ENCODE measurements around the gene RETREG1. TPM values are rescaled to one million over a fixed set of nuclear protein-coding genes. Genes with fewer than 3 reads are reported as not detected.

RETREG1 gene
- total RNA-seq, 1 donor from 2014 or later, result 3.0 TPM

DNA sequence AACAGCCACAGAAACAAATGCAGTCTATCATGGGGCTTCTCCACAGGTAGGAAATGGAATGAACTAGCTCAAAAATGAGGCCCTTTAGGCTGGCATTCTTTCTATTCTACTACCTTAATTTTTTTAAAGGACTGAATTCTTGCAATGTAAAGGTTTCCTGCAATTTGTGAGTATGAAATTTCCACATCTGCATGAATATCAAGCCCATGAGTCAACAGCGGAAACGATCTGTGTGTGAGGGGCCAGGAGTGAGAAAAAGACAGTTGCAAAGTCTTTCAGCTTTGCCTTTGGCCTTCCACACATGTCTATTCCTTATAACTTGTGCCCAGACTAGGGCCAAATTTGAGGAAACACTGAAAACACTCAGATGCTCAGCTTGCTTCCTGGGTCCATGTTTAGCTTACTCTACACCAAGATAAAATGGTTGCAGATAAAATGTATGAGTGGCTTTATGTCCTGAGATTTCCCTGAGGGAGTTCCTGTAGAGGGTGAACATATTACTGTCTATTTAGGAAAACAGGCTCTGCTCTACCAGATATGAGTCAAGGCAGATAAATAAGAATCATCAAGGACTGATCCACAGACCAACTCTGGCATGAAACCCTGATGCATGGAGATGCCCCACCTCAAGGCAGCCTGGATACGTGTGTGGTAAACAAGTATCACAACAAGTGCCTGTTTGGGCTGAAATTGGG, 46.5 kb downstream of the RETREG1 start:
- H3K79me2 ChIP-seq (ENCODE audit: low read depth), result no peaks in the 10 kb centered on the region
- H3K27ac ChIP-seq, result no peak overlapping the region
- H4K20me1 ChIP-seq (ENCODE audit: low read depth), result no peaks in the 10 kb centered on the region
- no peak overlapping the region for H3K4me2 ChIP-seq
- peaks cover 10% of the 10 kb centered on the region for H3K4me1 Mint-ChIP-seq
- peaks cover 6% of the 10 kb centered on the region for H3F3A ChIP-seq (ENCODE audit: low read depth)
- H3K9me3 Mint-ChIP-seq, result no peaks in the 10 kb centered on the region
- no peak overlapping the region for H3K4me3 Mint-ChIP-seq
- TF ChIP-seq CTCF (IDR thresholded peaks at IDR 0.05) (no peak), EZH2phosphoT487 (IDR thresholded peaks at IDR 0.05) (no peak), EZH2 (IDR thresholded peaks at IDR 0.05) (no peak)
- H3K36me3 ChIP-seq, result no peaks in the 10 kb centered on the region
- H3K9me3 ChIP-seq (ENCODE audit: low read depth), result no peaks in the 10 kb centered on the region
- H3K4me3 ChIP-seq, result no peak overlapping the region
- peaks cover 7% of the 10 kb centered on the region for H3K27me3 Mint-ChIP-seq (ENCODE audit: insufficient read depth, low read depth)
- H2AFZ ChIP-seq (replicated peaks), result no peak overlapping the region
- peaks cover 5% of the 10 kb centered on the region for H3K4me1 ChIP-seq
- H3K9ac ChIP-seq, result no peak overlapping the region
- no peak overlapping the region for H3K27ac Mint-ChIP-seq
- no peaks in the 10 kb centered on the region for H3K27me3 ChIP-seq
- DNase-seq (ENCODE audit: low spot score), result no peak
- H3K36me3 Mint-ChIP-seq, result peaks cover 3% of the 10 kb centered on the region

GRCh38 chr5:16568875-16569580, 47.8 kb downstream of the RETREG1 start:
- no peak overlapping the region for H3K4me3 ChIP-seq
- Mint-ChIP-seq H3K27ac (no peak overlapping the region), H3K4me1 (peaks cover 1% of the 10 kb centered on the region), H3K36me3 (peaks cover 3% of the 10 kb centered on the region), H3K9me3 (no peaks in the 10 kb centered on the region), H3K27me3 (ENCODE audit: insufficient read depth, low read depth) (peaks cover 7% of the 10 kb centered on the region), H3K4me3 (no peak overlapping the region)
- H3K27me3 ChIP-seq, result no peaks in the 10 kb centered on the region
- H3K4me2 ChIP-seq, result no peak overlapping the region
- H3F3A ChIP-seq (ENCODE audit: low read depth), result no peaks in the 10 kb centered on the region
- no peaks in the 10 kb centered on the region for H3K4me1 ChIP-seq
- no peaks in the 10 kb centered on the region for H3K36me3 ChIP-seq
- TF ChIP-seq EZH2phosphoT487 (IDR thresholded peaks at IDR 0.05) (no peak), CTCF (IDR thresholded peaks at IDR 0.05) (no peak), EZH2 (IDR thresholded peaks at IDR 0.05) (no peak)
- no peaks in the 10 kb centered on the region for H3K9me3 ChIP-seq (ENCODE audit: low read depth)
- H3K79me2 ChIP-seq (ENCODE audit: low read depth), result no peaks in the 10 kb centered on the region
- no peak overlapping the region for H3K27ac ChIP-seq
- H2AFZ ChIP-seq (replicated peaks), result no peak overlapping the region
- H4K20me1 ChIP-seq (ENCODE audit: low read depth), result no peaks in the 10 kb centered on the region
- H3K9ac ChIP-seq, result no peak overlapping the region
- DNase-seq (ENCODE audit: low spot score), result no peak

DNA sequence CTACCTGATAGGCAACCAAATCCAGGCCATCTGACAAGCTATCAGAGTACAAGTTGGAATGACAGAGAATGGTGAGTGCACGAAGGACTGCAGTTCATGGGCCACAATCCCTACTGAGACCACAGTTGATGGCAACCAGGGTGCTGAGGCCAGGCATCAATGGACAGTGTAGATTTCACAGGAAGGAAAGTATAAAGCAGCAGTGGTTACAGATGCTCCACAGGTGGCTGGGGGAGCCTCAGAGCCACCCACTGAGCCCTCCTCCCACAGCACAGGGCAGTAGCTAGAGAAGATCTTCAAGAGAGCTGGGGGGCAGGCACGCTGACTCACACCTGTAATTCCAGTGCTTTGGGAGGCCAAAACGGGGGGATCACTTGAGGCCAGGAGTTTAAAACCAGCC, 49.4 kb downstream of the RETREG1 start:
- Histone ChIP-seq H3K4me2 (no peak overlapping the region), H3K27me3 (no peaks in the 10 kb centered on the region), H3K9ac (no peak overlapping the region), H2AFZ (replicated peaks) (no peak overlapping the region), H4K20me1 (ENCODE audit: low read depth) (no peaks in the 10 kb centered on the region), H3K27ac (no peak overlapping the region), H3K4me1 (no peaks in the 10 kb centered on the region), H3K36me3 (no peaks in the 10 kb centered on the region), H3K9me3 (ENCODE audit: low read depth) (no peaks in the 10 kb centered on the region), H3F3A (ENCODE audit: low read depth) (no peaks in the 10 kb centered on the region), H3K4me3 (no peak overlapping the region), H3K79me2 (ENCODE audit: low read depth) (no peaks in the 10 kb centered on the region)
- H3K27ac Mint-ChIP-seq, result peak overlapping the region; percentile 22
- no peak overlapping the region for H3K4me3 Mint-ChIP-seq
- DNase-seq (ENCODE audit: low spot score), result no peak
- no peak for TF ChIP-seq EZH2 (IDR thresholded peaks at IDR 0.05)
- no peak for TF ChIP-seq EZH2phosphoT487 (IDR thresholded peaks at IDR 0.05)
- TF ChIP-seq CTCF (IDR thresholded peaks at IDR 0.05), result no peak
- no peaks in the 10 kb centered on the region for H3K4me1 Mint-ChIP-seq
- H3K27me3 Mint-ChIP-seq (ENCODE audit: insufficient read depth, low read depth), result peaks cover 7% of the 10 kb centered on the region
- H3K9me3 Mint-ChIP-seq, result no peaks in the 10 kb centered on the region
- peaks cover 3% of the 10 kb centered on the region for H3K36me3 Mint-ChIP-seq

Data from neural progenitor cell (in vitro differentiated cells).